Measurements from ENCODE around the gene LOXHD1.

Gene LOXHD1

DNA sequence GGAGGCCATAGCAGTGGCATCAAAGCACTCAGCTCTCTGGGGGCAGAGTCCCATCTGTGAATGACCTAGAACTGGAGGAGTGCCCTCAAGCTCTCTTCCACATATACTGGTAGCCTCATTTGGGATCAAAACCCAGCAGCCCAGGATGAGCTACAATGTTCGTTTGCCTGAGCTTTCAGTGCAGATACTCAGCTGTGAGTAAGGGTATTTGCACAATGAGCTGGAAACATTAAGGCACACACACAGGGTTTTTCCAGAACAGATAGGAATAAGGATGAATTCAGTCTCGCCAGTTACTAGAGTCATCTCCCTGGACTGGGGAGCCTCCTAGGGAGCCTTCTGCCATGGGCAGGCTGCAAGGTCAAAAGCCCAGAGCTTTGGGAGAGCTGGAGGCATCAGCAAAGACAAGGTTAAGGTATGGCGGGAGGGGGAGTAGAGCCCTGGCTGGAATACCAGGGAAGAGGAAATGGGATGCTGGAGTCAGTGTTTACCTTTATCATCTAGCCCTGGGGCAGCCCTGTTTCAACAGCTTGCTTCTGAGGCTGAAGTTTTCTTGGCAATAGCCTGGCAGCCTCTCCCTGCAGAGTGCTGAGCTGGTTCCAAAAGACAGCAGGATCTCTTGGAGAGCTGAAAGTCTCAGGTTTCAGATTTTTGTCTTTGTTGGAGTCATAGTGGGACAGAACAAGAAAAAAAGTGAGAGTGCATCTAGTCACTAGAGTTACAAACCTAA is 187.7 kb downstream of the LOXHD1 start:
- DNase-seq, result no peak

DNA sequence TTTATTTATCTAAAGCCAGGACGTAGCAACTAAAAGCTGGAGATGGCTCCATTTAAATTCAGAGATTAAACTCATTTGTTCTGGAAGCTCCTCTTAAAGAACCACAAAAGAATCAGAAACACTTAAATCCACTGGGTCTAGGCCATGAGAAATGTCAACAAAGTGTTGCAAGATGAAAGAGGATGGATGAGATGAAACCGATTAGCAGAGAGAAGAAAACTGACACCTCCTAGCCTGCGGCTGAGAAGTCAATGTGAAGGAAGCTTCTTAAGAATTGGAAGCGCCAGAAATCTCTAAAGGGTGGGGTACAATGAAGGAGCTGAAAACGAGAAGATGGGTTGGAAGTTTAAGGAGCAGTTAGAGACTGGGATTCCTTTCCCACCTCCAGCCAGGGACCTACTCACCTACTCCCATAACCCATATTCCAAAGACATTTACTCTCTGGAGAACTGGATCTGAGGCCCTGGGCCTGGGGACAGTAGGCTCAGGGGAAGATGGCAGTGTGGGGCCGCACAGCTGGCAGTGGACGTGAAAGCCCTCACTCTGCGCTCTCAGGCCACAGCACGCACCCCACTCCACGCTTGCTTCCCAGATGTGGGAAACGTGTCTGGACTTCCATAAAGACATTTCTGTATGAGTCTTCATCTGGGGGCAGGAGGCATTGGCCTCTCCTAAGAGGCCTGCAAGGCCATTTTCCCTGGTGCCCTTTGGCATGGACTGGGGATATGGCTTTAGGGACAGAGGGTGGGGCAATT is 188.4 kb downstream of the LOXHD1 start:
- no peak for DNase-seq

DNA sequence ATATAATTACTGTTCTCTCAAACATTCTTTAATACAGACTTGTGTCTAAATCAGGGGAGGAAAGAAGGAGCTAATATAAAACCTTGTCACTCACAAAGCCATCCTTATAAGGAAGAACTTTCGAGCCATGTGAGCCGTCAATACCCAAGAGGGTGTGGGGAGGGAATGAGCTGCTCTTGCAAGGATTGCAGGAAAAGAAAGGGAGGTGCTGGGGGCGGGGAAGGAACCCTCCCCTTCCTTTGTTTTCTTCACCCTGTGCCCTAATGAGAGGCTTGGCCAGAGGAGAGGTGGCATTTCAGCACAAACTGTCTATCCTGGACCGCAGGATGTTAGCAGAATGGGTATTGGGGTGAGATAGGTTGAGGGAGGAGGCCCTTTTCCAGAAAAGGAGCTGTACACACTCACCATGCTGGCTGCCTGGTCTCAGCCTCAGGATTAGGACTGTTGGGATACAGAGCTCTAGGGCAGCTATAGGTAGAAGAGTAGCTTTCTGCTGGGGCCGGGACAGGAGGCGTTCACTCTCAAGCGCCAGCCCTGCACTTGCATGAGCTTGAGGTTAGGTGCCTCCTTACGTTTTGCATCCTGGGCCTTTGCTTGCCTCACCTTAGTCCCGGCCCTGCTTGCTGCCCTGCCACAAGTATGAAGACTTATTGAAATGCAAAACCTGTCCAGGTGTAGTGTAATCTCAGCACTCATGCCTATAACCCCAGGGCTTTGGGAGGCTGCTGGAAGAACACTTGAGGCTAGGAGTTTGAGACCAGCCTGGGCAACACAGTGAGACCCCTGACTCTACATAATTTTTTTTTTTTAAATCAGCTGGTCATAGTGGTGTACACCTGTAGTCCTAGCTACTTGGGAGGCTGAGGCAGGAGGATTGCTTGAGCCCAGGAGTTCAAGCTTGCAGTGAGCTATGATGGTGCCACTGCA is 190.5 kb downstream of the LOXHD1 start:
- no peak for DNase-seq

DNA sequence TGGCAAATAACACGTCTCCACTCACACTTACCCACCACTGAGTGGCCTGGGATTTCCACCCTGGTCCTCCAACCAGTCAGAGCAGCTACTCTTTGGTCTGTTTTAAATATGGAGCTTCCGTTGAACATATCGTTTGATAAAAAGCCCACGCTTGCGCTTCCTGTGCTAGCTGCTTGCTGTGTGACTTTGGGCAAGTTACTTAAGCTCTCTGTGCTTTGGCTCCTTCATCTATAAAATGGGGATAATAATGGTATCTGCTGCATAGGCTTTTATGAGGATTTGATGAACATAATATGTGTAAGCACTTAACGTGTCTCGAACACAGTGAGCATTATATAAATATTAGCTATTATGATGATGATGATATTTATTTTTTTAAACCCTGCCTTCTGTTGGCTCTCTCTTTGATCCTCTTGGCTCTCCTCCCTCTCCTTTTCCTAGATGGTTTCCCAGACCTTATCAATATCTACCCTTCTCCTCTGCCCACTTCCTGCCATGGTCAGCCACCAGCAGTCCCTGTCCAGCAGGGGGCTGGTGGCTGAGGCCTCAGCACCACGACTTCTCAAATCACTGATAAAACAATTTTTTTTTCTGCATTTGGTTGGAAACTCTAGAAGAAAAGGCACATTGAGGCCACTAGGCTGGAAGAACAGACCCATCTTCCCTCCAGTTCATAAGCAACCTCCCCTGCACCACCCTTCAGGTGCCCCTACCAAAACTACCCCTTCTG is 191.9 kb downstream of the LOXHD1 start:
- DNase-seq, result no peak

DNA sequence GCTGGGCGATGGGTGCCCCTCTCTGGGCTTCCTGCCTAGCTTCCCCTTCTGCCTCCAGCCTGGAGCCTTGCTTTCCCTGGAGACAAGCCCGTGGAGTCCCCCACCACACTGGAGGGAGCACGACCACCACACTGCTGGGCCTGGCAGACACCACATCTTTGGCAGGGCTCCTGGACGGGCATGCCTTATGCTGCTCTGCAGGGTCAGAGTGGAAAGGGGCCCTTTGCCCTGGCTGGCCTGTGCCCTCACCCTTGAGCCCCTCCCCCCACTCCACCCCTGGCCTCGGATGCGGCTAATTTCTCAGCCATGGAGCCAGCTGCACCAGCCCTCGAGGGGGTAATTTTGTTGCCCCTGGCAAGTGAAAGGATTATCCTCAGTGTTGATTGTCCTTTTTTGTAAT is 194.5 kb downstream of the LOXHD1 start:
- DNase-seq, result no peak

DNA sequence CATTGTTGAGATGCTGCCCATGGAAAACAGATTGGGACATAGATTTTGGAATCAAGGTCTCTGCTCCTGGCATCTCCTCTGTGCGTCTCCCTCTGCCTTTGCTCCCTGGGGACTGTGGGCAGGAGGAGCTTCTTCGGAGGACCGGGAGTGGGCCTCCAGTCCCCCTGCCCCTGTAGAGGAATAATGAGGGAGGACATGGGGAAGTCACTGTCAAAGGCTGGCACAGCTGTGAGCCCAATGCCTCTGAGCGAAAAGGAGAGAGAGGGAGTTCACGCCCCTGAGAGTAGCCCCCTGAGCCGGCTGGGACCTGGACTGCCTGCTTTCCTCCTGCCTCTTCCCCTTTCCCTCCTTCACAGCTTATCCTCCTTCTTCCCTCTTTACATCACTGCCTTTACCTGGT is 195.0 kb downstream of the LOXHD1 start:
- no peak for DNase-seq

DNA sequence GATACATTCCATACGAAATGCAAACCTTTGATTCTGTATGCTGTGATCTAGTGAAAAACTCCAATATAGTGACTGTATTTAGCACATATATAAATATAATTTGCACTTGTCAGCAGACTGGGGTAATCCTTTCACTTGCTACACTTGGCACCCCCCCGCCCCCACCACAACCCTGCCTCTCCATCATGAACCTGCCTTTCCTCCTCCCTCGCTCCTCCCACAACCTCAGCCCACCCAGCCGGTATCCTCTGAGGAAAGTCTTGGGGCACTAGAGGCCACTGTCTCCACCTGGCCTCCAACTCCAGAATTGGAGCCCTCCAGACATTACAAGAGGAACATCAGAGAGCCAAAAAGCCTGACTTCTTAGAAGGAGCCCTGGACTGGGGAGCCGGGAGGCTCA is 196.3 kb downstream of the LOXHD1 start:
- no peak for DNase-seq

DNA sequence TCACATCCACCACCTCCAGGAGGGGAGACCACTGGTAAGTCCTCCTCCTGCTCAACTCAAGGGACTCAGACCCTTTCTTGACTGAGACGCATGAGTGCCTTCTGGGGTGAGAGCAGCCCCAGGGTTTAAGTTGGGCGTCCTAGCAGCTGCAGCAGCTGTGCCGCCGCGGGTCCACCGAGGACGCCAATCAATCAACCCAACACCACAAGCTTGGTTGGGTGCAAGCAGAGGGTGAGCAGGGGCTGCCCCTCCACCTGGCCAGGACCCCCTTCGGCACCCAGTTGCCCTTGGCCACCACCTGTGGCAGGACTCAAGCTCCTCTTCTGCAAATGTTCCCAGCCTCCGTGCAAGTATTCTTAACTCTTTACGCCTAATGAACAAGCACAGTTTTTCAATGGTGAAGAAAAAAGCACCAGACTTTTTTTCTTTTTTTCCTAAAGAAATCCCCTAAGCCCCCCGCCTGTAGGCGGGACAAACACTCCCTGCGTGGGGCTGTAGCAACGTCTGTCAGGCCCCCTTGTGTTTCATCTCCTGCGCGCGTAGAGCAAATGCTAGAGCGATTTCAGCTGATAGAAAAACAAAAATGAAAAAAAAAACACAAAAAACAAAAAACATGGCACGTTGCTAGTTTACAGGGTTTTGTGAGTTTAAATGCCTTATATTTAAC is 197.1 kb downstream of the LOXHD1 start:
- DNase-seq, result no peak

DNA sequence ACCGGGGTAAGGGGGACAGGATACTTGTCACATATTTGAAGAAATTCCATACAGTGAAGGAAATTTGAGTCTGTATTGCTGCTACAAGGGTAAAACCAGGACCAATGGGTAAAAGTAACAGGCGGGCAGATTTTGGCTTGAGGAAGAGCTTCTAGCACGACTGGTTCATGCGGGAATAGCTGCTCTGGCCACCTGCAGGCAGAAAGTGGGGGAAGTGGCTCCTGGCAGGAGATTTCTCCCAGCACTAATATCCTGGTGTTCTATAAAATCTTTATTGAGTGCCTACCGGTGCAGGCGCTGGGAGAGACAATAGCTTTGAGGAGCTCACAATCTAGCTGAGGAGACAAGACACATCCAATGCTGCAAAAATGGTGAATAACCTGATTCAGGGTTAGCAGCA is 198.5 kb downstream of the LOXHD1 start:
- DNase-seq, result no peak

DNA sequence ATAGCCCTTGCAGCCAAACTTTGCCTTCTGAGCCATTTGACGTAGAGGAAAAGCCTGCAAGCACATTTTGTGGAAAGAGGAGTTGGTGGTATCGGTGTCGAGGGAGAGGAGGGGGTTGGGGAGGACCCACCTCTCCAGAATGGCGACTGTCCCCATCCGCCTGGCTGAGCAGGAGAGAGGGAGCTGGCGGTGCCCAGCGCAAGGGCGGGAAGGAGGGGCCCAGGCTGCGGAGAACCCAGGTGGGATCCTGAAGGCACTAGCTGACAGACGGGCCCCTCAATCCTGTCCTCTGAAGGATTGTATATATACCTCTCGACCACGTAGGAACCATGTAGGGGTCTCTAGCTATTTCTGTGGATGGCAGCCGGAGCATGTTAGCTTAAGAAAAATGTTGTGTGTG is 200.3 kb downstream of the LOXHD1 start:
- no peak for DNase-seq

DNA sequence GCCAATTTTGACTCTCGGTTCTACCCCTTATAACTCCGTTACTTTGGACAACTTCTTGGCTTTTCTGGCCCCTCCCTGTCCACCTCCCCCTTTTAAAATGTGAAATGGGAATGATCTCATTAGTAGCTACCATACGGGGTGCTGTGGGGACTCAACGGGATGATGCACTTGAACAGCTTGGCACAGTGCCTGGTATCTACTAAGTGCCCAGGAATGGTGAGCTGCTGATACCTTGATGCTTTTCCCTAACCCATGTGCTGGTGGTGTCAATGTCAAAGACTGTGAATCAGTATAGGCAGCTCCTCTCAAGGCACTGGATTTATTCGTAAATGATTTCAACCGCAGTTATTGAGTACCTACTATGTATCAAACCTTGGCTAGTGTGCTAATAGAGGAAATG is 204.2 kb downstream of the LOXHD1 start:
- no peak for DNase-seq

DNA sequence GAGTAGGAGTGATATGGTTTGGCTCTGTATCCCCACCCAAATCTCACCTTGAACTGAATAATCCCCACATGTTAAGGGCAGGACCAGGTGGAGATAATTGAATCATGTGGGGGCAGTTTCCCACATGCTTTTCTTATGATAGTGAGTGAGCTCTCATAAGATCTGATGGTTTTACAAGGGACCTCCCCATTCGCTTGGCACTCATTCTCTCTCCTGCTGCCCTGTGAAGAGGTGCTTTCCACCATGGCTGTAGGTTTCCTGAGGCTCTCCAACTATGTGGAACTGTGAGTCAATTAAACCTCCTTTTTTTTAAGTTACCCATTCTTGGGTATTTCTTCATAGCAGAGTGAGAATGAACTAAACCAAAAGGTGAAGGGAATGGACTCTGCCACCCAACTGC is 207.5 kb downstream of the LOXHD1 start:
- no peak for DNase-seq

DNA sequence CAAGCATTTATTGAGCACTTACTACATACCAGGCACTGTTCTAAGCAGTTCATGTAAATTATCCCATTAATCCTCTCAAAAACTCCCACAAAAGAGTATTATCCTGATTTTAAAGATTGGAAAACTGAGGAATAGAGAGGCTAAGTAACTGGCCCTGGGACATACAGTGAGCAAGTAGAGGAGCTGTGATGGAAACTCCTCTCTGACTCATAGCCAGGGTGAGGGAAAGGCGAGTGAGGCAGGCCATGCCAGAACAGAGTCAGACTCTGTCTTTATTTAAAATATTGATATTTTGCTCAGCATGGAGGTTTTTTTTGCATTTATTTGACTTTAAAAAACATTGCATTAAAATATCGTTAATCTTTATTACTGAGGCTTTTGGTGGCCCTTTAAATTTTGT is 208.0 kb downstream of the LOXHD1 start:
- DNase-seq, result no peak

DNA sequence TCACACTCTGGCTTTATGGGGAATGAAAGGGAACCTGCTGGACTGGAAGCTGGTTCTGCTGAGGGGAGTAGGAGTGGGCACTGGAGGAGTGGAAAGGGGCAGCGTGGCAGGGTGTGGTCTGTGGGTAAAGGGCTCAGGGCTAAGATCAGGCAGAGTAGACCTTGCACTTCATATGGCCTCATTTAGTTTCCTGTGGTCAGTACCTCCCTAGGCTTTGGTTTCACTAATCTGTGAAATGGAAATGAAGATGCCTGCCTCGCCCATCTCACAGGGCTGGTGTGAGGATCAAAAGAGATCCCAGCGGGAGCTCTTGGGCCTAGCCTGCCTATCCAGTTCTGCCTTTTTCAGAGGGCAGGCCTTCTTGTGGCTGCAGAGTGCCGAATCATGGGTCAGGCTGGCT is 208.7 kb downstream of the LOXHD1 start:
- no peak for DNase-seq

DNA sequence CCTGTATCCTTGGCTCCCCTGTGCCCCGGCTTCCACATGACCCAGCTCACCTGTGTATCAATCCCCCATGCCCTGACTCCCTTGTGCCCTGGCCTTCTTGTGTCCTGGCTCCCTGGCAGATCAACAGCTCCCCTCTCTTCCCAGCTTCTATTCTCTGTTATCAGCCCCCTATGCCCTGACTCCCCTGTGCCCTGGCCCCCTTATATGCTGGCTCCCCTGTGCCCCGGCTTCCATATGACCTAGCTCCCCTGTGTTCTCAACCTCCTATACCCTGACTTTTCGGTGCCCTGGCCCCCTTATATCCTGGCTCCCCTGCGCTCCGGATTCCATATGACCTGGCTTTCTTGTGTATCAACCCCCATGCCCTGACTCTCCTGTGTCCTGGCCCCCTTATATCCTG is 209.2 kb downstream of the LOXHD1 start:
- DNase-seq, result no peak

DNA sequence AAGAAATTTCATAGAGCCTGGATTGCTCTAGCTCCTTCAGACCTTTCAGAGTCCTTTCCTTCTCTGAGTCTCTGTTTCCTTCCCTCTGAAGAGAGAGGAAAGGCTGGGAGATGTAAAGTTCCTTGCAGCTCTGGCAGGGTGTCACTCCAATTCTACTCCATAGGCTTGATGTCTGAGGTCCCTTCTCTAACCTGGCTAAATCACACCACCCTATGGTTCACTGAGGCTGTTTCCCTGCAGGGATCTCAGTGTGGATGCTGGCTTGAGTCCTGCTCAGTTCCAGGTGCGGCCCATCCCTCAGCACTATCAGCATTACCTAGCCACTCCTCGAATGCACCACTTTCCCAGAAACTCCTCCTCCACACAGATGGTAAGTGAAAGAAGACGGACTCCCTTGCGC is 209.7 kb downstream of the LOXHD1 start:
- DNase-seq, result no peak

DNA sequence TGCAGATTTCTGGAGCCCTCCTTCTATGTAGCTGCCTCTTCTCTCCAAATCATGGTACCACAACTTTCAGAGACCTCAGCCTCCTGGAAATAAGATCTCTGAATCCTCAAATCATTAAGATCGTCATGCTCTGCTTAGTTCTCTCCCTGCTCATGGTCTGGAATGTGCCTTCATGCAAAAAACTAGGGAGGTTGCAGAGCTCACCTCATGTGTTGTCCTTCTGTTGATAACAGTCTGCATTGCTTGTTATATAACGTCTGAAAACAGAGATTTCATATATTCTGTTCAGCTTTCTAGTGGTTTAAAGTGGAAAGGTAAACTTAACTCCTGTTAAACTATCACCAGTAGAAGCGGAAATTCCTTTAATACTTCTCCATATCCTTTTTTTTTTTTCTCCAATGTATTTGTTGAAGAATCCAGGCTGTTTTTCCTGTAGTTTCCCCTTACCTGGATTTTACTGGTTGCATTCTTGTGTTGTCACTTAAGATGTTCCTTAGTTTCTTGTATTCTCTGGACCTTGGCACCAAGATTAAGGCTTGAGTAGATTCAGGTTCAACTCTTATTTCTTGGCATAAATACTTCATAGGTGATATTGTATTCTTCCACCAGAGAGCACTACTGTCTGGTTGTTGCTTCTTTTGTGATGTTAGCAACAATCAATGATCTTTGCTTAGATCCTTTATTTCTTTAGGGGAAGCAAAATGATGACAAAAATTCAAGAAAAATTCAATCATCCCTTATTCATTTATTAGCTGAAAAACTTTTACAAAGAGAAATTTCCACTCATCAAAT is 211.3 kb downstream of the LOXHD1 start:
- no peak for DNase-seq

DNA sequence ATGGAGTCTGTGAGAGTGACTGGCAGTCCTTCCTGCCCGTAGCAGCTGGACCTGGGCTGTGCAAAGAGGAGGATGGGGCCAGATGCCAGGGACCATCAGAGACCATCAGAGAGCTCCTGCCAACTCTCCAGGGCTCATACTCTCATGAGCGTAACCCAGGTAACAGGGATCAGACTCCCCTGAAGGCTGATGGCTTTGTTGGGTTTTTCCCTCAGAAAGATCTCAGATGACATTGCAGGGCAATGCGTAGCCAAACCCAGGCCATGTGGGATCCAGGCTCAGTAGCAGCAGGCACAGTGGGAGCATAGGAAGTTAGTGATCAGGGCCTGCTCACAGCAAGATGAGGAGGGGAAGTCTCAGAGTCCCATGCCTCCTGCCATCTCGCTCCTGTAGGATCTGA is 218.0 kb downstream of the LOXHD1 start:
- no peak for DNase-seq

DNA sequence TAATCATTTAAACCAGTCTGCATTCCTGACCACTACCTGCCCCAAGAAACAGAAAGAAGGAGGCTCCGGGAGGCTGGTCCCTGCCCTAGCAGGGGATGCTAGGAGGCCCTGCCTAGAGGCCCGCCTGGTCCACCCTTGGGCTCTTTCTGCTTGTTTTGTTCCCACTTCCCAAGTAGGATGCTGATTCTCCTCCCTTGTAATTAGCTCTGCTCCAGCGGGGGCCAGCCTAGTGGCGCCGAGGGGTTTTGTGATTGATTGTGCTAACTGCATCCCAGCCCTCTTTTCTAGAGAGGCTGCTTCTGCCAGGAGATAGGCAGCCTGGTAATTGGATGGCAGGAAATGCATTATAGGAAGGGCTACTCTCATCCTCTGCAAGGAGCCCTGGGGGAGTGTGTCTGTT is 220.0 kb downstream of the LOXHD1 start:
- DNase-seq, result no peak

DNA sequence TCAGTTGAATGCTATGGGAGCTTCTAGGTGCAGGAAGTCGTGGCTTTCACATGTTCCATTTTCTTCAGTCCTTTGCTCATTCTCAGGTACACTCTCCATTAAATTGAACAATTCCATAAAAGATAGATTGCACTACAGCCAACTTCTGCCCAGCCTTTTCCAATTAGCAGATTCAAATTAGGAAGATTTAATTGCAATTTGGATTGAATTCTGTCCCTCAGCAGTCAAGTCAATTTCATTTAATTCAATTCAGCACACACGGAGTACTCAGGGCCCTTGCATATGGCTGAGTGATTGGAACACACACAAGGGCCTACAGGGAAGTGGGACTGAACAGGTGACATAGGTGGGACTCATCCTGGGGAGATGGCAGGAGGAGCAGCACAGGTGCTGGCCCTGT is 220.4 kb downstream of the LOXHD1 start:
- DNase-seq, result no peak

DNA sequence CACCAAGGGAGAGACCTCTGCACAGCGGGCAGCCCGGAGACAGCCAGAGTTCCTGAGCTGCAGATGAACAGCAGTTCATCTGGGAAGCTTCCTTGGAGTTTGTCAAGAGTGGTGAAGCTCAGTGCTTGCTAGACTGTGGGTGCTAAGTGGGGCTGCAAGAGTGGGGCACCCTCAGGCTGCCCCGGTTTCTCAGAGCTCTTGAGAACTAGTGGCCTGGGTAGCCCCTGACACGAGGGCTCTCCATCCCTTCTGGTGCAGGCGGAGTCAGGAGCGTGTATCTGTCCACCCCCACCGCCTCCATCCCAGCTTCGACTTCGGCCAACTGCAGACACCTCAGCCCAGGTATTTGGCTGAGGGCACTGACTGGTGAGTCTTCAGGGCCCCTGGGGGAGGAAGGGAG is 222.0 kb downstream of the LOXHD1 start:
- no peak for DNase-seq

DNA sequence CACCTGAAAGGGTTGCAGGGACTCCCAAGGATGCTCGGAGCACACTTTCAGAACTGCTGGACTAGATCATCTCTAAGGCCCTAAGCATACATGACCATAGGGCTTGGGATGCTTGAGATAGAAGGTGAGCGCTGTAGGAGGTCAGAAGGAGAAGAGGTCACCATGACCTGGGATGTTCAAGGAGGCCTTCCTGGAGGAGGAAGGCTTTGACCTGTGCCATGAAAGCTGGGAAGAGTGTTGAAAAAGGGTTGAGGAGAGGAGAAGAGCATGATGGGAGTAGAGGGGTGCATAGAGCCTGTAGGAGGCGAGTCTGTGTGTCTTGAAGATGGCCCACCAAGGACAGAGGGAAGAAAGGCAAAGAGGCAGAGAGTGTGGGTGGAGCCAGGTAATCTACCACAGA is 222.4 kb downstream of the LOXHD1 start:
- DNase-seq, result no peak

Measured in NCI-H1694 treated with DMSO at 0.1 percent for 48 hours (cell line).